Fibroblast of skin of left quadriceps (primary cell): Measurements from ENCODE around the gene MPI.
A peak's percentile ranks its signal among the peaks of the same experiment; 100 is the strongest.
"Not testable (repeated sequence)": the region's sequence is repeated elsewhere in the genome, so short reads cannot be mapped to it uniquely, and the experiment has no call there.

Source experiments
- DNase-seq, 2 experiments: peaks; one replicate each; pipeline ENCODE4 v3.0.0-alpha.2; 2013; ENCODE audit warnings: low read depth in 2 of 2

The MPI gene

DNA sequence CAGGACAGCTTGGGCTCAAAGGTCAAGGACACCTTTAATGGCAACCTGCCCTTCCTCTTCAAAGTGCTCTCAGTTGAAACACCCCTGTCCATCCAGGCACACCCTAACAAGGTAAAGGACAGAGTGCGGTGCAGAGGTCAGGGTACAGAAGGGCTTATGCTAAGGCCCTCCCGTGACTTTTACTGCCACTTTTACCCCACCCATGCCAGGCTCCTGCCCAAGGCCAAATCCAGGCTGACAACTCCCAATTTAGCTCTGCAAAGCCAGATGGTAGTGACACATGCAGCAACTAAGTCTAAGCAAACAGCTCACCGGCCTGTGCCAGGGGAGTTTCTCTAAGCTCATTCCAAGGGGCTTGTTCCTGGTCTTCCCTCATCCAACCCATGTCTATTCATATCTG lies 1.6 kb downstream of the MPI start:
- no peak for DNase-seq

DNA sequence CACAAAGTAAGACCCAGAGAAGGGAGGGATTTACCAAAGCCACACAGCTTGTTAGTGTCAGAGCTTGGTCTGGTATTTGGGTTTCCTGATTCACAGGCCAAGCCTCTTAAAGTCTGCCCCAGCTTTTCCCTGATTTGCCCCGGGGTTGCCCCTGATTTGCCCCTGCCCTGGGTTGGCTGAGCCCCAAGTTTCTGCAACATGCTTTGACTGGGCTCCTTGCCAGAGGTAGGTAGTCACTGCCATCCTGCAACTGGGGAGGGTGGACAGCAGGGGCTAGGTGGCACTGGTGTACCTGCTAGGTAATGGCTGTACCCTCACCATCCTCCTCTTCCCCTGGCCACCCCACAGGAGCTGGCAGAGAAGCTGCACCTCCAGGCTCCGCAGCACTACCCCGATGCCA lies 2.5 kb downstream of the MPI start:
- DNase-seq: no peak

DNA sequence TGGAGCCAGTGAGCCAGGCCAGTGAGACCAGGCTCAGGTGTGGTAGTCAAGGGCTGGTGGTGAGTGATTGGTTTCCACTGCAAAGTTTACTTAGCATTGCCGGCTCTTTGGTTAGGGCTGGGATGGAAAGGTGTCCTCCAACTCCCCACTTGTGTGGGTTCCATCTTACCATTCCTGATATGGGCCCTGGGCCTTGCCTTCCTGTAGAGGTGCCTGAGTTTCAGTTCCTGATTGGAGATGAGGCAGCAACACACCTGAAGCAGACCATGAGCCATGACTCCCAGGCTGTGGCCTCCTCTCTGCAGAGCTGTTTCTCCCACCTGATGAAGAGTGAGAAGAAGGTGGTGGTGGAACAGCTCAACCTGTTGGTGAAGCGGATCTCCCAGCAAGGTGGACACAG lies 3.1 kb downstream of the MPI start:
- no peak for DNase-seq

DNA sequence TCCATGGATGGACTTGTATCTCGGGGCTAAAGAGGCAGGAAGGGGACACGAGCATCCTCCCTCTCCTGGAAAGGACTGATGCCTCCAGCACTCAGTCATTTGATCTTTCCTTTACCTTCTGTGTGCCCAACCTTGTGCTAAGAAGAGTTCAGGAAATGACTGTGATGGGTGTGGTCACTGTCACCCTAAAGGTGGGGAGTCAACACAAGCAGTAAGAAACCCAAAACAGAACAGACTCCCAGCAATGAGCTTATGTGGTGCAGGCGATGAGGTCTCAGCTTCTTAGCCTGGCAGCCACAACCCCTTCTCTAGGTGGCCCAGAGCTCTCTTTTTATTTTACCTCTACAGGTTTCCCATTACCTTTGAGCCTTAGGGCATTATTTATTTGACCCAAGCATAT lies 3.8 kb downstream of the MPI start:
- no peak for DNase-seq

DNA sequence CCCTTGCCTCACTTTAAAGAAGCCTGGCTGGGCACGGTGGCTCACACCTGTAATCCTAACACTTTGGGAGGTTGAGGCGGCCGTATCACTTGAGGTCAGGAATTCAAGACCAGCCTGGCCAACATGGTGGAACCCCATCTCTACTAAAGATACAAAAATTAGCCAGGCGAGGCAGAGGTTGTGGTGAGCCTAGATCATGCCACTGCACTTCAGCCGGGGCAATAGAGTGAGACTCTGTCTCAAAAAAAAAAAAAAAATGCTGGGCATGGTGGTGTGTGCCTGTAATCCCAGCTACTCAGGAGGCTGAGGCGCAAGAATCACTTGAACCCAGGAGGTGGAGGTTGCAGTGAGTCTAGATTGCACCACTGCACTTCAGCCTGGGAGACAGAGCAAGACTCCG lies 4.5 kb downstream of the MPI start:
- DNase-seq: not testable (repeated sequence)

DNA sequence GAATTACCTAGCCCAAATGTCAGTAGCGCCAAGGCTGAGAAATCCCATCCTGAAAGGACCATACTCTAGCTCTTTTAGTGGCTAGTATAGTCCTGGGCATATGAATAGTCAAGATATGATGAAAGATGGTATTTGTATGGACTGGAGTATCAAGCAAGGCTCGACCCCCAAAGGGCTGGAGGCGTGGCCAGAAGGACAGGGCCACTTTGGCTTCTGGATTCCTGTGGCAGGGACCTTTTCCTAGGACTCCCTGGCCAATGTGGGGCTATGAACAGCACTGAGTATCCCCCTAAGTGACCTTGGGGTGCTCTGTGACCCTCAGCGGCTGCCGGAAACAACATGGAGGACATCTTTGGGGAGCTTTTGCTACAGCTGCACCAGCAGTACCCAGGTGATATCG lies 6.0 kb downstream of the MPI start:
- no peak for DNase-seq

DNA sequence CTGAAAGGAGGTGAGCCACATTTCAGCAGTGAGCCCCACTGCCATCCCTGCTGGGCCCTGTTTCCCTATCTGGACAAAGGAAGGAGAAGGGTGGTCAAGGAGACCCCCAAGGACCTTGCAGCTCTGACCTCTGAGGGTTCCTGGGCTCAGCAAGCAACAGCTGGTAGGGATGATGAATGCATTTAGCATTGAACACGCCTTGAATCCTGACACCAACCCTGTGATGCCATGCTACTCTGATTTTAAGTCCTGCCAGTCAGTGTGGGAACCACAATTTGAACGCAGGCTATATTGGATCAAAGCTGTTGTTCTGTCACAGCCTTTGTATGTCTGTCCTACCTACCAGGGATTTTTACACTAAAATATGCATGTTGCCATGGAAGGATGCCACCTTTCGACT lies 6.5 kb downstream of the MPI start:
- no peak for DNase-seq

DNA sequence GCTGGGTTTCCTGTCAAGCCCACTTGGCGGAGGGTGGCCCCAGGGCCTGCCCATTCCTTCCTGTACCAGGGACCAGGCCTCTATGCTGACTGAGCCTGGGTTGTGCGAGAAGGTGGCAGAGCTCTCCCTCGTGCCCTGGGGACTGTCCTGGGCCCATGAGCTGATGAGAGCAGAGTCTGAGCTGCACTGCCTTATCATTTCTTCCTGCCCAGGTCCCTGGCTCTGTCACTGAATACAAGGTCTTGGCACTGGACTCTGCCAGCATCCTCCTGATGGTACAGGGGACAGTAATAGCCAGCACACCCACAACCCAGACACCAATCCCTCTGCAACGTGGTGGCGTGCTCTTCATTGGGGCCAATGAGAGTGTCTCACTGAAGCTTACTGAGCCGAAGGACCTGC lies 7.5 kb downstream of the MPI start:
- DNase-seq: no peak

DNA sequence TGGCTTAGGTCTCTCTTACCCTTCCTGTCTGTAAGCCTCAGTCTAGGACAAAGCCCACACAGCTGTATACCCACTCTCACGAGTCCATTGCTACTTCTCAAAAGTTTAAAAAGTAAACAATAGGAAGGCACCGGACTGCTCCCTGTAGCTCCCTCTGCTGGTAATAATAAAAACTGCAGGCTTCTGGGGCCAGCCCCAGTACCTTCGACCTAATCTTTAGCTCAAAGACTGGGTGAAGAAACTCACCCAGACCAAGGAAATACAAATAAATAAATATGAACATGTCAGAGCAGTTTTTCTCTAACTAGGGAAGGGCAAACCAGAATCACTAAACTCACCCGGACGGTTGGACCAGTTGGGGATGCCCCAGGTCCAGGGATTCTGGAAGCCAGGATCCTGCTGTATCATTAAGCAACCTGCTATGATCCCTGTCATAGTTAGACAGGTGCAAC lies 11.8 kb downstream of the MPI start:
- peak in 1 of 2 experiments; percentile 23 for DNase-seq

DNA sequence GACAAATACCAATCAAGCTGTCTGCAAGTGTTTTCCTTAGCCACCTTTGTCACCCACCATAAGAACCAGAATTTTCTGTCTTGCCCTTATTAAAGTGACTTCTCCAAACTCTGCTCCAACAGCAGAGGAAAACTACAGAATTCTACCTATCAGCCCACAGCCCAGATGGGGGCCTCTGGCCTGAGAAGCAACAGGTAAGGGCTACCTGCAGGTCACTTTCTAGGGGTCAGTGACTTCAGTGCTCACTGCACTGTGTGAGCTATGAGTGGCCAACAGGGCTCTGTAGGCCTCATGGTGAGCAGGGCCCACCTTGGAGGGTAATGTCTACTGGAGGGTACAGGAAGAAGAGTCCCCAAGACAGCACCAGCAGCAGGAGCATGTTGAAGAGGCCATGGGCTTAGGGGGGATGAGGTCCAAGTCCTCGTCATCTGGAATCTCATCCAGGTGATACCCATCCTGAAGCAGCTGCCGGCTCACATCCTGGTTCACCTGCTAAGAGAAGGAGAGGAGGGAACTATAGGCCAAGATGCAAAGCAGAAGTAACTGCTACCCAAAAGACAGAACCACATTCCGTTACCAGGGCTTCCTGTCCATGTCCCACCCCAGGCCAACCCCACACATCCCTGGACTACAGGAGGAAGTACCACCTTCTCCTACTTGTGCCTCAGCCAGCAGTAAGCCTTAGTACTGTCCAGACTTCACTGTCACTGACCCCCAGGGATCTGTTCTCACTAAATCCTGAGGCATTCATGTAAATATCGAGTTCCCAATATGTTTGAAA lies 12.6 kb downstream of the MPI start:
- no peak for DNase-seq

DNA sequence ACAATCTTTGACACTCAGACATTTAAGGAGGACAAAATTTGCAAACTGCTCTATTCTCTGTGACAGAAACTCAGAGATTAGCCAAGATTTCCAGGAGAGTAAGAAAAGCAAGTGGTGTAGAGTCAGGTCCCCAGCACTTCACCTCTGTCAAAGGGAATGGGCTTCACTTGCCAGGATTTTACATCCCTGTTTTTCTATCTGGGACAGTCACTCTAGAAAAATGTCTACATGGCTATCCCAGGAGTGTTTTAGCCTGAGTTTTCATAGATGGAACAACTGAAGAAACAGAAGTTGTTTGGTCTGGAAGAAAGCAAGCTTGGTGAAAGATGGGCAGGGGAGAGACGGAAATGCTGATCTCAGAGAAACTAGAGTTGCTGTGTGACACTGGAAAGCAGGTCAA lies 13.8 kb downstream of the MPI start:
- DNase-seq: no peak

DNA sequence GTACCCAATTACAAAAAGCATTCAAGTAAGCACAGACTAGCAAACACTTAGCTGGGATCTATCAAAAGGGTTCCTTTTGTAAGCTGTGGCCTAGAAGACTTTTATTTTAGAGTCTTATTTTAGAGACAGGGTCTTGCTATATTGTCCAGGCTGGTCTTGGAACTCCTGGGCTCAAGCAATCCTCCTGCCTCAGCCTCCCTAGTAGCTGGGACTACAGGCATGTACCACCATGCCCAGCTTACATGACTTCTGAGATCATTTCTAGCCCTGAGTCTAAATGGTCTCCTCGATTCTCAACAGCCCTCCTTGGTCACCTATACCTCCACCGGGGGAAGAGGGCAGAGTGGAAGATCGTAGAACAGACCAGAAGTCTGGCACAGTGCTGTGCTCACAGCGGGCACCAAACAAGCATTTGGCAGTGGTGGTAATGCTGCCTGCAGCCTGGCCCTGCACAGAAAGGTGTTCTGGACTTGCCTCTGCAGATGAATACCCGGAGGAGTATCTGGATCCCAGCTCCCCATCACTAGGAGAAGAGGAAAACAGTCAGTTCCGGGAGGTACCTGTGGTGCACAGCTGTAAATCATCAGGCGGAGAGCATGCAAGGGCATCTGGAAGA lies 14.5 kb downstream of the MPI start:
- DNase-seq: no peak

DNA sequence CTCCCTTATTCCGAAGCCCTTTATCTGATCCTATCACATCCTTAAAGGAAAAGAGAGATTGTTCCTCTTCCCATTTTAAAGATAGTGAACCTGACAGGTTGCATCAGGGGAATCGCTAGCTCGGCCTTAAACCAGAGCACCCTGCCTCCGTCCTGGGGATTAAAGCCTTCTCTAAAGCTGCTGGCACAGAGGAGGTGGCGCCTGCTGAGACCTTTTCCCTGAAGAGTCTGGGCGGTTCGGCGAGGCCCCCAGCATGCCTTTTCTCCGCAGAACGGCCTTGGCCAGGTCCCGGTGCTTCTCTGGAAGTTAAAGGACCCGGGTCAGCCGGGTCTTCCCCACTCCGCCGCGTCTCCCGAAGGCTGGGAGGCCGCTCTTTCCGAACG lies 16.2 kb downstream of the MPI start:
- no peak for DNase-seq

DNA sequence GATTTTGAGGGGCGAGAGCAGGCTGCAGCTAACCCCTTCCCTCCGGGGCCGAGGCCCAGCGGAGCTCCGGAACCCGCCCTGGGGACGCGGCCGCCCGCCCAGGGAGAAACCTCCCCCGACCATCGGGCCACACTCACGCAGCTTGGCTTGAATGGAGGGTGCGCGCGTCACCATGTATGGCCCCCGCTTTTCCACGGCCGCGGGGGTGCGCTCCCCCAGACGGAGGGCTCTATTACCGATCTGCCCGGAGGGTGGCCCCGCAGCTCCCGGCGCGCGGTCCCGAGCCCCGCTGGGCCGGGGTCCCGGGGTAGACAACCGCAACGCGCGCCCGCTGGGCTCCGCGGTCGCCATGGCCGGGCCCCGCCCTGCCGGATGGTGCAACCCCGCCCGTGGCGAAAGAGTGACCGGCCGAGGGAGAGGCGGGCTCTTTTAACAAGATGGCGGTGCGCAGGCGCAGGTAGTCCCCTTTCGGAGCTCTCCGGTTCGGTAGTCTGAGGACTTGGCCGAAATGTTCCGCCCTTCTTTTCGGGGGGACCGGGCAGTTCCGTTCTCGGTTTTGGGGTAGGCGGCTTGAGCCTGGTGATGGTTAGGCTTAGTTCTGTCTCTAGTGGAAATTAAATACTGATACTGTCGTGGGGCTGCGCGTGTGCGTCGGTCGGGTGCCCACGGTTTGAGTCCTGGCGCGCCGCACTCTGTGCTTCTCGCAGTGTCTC lies 16.8 kb downstream of the MPI start, which contains the start of gene FAM219B:
Gene FAM219B, minus strand, starts transcription at position 402 of the 713 bp plus-strand sequence. Its CDS starts 51 bp downstream, at position 351.
- peak; percentile 60 to 64 for DNase-seq

DNA sequence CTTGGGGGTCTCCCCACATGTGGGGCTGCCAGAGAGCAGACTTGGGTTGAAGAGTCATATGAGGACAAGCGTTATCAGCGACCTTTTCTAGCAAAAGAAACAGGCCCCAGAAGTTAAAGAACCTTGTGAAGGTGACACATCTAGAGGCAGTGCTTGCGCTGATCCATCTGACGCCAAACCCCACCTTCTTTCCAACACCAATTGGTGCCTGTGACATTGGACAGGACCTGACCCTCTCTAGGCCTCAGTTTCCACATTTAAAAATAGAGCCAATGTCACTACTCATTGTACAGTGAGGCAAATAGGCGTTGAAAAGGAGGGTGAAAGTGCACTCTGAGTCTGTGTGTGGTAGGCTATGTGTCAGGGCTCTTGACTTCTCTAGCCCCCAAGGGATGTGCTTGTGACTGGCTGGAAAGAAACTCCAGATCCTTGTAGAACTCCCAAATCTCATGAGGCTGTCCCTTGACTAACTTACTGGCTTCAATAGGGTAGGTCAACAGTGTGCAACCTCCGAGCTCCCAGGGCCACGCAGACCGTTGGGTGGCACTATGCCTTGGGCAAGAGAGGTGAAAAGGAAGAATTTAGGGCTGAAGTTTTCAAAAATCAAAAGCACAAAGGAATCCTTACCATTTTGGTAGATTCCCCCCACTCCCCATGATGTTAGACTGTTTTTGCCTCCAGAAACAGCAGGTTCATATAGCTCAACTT lies 17.5 kb downstream of the MPI start:
- DNase-seq: no peak

DNA sequence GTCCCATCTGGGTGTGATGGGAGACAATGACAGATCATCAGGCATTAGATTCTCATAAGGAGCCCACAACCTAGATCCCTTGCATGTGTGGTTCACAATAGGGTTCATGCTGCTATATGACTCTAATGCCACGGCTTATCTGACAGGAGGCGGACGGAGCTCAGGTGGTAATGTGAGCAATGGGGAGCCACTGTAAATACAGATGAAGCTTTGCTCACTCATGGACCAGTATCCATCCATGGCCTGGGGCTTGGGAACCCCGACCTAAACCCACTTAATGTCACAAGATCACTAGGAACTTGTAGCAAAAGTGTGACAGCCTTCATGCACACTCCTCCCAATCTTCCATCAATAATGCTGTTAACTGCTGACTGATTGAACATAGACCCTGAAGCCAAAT lies 18.8 kb downstream of the MPI start:
- no peak for DNase-seq

DNA sequence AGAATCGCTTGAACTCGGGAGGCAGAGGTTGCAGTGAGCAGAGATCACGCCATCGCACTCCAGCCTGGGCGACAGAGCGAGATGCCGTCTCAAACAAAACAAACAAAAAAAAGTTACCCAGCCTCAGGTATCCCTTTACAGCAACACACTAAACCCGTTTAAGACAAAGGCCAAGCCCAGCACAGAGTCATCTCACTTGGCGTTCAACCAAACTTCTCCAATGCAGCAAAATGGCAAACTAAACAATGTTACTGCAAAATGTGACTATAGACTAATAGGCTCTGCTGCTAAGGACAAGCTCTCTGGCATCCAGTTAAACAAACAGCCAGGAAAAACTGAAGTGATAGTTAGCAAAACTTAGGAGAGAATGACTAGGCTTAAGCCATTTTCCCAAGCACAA lies 23.2 kb downstream of the MPI start:
- DNase-seq: no peak

DNA sequence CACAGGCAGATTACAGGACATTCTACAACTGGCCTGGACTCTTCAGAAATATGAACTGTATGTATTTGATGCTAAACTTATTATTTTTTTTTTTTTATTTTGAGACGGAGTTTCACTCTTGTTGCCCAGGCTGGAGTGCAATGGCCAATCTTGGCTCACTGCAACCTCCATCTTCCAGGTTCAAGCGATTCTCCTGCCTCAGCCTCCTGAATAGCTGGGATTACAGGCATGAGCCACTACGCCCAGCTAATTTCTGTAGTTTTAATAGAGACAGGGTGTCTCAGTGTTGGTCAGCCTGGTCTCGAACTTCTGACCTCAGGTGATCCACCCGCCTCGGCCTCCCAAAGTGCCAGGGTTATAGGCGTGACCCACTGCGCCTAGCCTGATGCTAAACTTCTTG lies 24.0 kb downstream of the MPI start:
- not testable (repeated sequence) for DNase-seq

DNA sequence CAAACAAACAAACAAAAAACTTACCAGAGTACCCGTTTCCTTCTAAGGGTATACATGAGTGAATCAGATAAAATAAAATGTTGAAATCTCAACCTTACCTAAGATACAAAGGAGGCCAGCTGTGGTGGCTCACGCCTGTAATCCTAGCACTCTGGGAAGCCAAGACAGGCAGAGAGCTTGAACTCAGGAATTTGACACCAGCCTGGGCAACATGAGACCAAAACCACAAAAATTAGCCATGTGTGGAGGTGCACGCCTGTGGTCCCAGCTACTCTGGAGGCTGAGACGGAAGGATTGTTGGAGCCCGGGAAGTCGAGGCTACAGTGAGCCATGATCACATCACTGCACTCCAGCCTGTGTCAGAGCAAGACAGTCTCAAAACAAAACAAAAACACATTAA lies 27.8 kb downstream of the MPI start:
- DNase-seq: no peak

DNA sequence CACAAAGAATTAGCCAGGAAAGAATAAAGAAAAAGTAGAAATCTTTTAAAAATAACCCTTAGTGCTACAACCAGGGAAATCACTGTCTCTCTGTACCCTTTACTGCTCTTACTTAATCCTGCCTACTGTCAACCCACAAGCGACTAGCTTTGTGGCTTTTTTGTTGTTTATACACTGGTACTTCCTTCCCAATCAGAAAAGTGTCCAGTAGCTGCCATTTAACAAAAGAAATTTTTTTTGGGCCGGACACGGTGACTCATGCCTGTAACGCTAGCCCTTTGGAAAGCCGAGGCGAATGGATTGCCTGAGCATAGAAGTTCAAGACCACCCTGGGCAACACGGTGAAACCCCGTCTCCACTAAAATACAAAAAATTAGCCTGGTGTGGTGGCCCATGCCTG lies 30.6 kb downstream of the MPI start:
- DNase-seq: no peak

DNA sequence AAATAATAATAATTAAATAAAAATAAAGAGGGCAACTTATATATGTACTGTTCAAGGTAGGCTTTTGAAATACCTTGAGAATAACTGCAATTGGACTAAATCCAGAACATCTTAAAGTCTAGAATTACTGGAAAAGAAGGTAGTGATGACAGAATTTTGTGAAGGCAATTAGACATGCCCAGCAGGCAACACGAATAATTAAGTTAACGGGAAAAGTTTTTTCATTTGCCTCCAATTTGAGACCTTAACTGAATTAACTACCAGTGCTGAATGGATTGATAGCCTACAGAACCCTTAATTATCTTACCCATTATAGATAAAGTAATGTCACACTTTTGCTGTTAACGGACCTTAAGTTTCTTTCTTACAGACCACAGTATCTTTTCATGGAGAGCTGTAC lies 34.7 kb downstream of the MPI start:
- no peak for DNase-seq

DNA sequence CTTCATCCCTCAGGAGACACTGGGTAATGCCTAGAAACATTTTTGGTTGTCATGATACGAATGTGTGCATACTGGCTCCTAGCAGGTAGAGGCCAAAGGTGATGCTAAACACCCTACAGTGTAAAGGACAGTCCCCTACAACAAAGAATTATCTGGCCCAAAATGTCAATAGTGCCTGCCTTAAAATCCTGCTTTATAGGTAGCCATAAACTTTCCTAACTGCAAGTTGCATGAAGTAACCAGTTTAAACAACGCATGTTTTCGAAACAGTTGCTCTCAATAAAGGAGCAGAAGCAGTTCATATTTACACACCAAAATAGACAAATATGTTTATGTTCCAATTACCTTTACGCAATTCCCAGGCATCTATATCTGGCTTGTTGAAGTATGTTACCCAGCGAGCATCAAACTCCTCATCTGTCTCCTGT lies 38.9 kb downstream of the MPI start:
- no peak for DNase-seq
